PFSK-1 (cell line): ENCODE results near the gene CDH7.

Source experiments
- FOXP2 ChIP-seq: optimal IDR thresholded peaks from 2 replicates; pipeline ENCODE3; 2011; ENCODE audit warnings: borderline replicate concordance, control low read depth, inconsistent platforms; ENCODE audit not compliant: insufficient read depth; ENCODE audit errors: extremely low read length, extremely low read depth
- POLR2AphosphoS5 ChIP-seq: IDR thresholded peaks from 2 replicates; pipeline ENCODE4 v1.6.1; 2012; ENCODE audit warnings: low read depth, mild to moderate bottlenecking, control low read depth, low read length, moderate library complexity
- REST ChIP-seq, 2 experiments: IDR thresholded peaks; 2 replicates each; pipeline versions ENCODE4 v1.6.1 to v1.8.0; 2011 to 2012; ENCODE audit warnings: low read depth in 2 of 2, low read length in 2 of 2, control low read depth in 1 of 2, inconsistent platforms in 1 of 2, mild to moderate bottlenecking in 1 of 2, moderate library complexity in 1 of 2; ENCODE audit not compliant: insufficient read depth in 1 of 2
- SIN3A ChIP-seq: IDR thresholded peaks from 2 replicates; pipeline ENCODE4 v1.6.1; 2012; ENCODE audit warnings: mild to moderate bottlenecking, low read length, moderate library complexity, borderline replicate concordance; ENCODE audit not compliant: insufficient read depth
- TAF1 ChIP-seq: IDR thresholded peaks from 2 replicates; pipeline ENCODE4 v1.6.1; 2012; ENCODE audit warnings: low read length, control low read depth, borderline replicate concordance; ENCODE audit not compliant: insufficient read depth

DNA sequence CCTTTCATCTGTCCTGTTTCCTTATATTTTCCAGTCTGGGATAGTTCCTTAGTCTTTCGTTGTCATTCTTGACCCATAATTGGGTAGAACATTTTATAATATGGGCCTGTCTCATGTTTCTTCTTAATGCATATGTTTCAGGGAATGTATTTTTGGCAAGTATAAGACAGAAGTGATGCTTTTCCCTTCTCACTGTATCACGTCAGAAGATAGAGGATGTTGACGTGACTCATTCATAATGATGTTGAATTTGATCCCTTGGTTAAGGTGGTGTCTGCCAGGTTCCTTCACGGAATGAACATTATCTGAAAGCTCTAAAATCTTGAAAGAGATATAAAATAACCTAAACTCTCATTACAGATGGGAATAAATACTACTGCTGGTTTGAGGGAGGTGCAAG is 18.8 kb downstream of the CDH7 start:
- no peak for TF ChIP-seq POLR2AphosphoS5
- TF ChIP-seq TAF1, result no peak
- TF ChIP-seq SIN3A, result no peak
- TF ChIP-seq REST (IDR thresholded peaks at IDR 0.05; ENCODE audit: insufficient read depth in 1 of 2, low read depth in 2 of 2, low read length in 2 of 2), result no peak
- no peak for TF ChIP-seq FOXP2
